Stimulated activated CD4-positive, alpha-beta T cell treated with anti-CD3 and anti-CD28 coated beads, Interleukin-15, amount 100 ng/mL, for 48 hours (primary cell): Measurements from ENCODE around the gene RAB9B.

Source experiments
- DNase-seq, 2 donors: peaks; one replicate each; pipeline ENCODE4 v3.0.0-alpha.2; 2020; ENCODE audit warnings: low read depth in 2 of 2

RAB9B gene

GRCh38 chrX:103811858-103812257 is 20.2 kb downstream of the RAB9B start:
- no peak for DNase-seq

GRCh38 chrX:103806862-103807474 is 25.1 kb downstream of the RAB9B start:
- DNase-seq: no peak

GRCh38 chrX:103805860-103806259 is 26.2 kb downstream of the RAB9B start:
- no peak for DNase-seq

- no peak for DNase-seq
Measured at GRCh38 chrX:103800318-103800717, 31.7 kb downstream of the RAB9B start.

DNA sequence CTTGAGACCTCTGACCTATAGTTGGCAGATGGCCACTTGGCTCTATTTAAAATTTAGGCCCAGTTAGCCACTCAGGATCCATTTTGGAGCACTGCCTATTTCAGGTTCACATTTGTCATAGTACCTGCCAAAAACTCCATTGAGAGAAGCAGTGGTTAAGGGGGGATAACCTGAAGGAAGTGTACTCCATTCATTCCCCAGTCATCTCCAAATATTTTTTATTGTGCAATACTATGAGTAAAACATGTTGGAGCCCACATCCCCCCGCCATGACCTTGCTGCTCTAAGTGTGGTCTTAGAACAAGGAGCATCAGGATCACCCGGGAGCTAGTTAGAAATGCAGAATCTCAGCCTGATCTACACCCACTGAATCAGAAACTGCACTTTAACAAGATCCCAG is 34.4 kb downstream of the RAB9B start:
- no peak for DNase-seq

- DNase-seq: no peak
Measured at GRCh38 chrX:103794119-103794518, 37.9 kb downstream of the RAB9B start.

DNA sequence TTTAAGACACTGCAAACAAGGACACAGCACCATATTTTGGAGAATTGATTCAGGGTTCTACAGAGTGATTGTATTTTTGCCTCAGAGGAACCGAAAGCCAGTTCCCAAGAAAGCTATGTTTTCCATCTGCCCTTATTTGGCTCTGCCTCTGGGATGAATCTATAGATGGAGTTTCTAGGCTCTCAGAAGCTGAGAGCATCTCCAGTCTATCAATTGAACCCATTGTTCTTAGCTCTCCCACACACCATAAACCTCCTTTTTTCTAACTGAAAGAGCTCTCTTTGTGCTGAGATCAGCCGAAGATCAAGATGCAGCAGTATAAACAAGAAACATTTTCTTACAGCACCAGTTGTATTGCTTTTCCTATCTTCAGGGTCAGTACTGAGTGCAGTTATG is 38.5 kb downstream of the RAB9B start:
- no peak for DNase-seq

DNA sequence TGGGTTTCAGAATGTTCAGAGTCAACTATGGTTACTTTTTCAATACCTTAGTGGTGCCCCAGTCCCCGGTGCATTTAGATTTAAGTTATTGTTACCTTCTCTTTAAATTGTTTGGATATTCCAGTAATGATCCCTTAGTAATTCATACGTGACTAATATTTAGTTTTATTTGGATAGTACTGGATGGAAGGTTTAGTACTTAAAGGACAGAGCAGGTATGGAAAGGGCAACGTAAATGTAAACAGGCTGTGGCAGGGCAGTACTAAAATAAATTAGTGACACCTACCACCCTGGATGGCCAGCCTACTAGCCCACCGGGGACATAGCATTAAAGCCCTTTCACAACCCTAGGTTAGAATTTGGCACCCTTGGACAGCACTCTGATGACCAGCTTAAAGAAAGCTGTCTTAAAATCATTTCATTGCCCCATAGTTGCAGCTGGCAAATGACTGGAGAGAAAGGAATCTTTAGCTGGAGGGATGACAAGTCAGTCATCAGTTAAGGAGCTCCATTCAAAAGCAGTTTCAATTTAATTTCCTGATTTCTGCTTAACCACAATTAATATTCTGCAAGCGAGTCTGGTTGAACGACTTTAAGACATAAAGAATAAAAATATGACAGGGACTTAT is 39.0 kb downstream of the RAB9B start:
- no peak for DNase-seq

GRCh38 chrX:103791826-103792485 is 40.1 kb downstream of the RAB9B start:
- no peak for DNase-seq

DNA sequence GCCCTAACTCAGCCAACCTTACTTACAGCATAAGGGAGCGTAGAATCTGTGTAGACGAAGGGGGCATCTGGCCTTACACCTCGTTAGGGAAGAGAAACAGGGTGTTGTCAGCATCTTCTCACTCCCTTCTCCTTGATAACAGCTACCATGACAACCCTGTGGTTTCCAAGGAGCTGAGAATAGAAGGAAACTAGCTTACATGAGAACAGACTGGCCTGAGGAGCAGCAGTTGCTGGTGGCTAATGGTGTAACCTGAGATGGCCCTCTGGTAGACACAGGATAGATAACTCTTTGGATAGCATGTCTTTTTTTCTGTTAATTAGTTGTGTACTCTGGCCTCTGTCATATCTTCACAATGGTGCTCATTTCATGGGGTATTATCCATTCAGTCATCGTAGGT is 40.8 kb downstream of the RAB9B start:
- no peak for DNase-seq

DNA sequence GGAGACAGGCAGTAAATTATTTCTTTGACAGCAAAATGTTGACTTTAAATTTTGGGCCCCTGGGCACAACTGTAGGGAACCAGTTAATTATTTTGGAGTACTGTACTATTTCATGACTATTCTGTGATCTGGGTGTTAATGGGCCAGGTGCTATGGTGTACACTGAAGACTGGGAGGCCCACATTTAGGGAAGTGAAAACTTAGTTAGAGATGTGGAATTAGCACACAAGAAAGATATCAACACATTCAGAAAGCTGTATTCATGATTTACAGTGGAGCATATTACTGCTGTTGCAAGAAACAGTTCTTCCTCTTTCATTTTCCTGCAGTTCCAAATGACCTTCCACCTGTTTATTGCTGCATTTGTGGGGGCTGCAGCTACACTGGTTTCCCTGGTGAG is 43.1 kb downstream of the RAB9B start:
- DNase-seq: no peak

GRCh38 chrX:103783971-103784370 is 48.1 kb downstream of the RAB9B start:
- DNase-seq: no peak

GRCh38 chrX:103783196-103783595 is 48.9 kb downstream of the RAB9B start:
- no peak for DNase-seq

GRCh38 chrX:103782640-103783039 is 49.4 kb downstream of the RAB9B start:
- no peak for DNase-seq

GRCh38 chrX:103781706-103782105 is 50.4 kb downstream of the RAB9B start:
- no peak for DNase-seq

- DNase-seq: no peak
Measured at GRCh38 chrX:103781062-103781402, 51.0 kb downstream of the RAB9B start.

DNA sequence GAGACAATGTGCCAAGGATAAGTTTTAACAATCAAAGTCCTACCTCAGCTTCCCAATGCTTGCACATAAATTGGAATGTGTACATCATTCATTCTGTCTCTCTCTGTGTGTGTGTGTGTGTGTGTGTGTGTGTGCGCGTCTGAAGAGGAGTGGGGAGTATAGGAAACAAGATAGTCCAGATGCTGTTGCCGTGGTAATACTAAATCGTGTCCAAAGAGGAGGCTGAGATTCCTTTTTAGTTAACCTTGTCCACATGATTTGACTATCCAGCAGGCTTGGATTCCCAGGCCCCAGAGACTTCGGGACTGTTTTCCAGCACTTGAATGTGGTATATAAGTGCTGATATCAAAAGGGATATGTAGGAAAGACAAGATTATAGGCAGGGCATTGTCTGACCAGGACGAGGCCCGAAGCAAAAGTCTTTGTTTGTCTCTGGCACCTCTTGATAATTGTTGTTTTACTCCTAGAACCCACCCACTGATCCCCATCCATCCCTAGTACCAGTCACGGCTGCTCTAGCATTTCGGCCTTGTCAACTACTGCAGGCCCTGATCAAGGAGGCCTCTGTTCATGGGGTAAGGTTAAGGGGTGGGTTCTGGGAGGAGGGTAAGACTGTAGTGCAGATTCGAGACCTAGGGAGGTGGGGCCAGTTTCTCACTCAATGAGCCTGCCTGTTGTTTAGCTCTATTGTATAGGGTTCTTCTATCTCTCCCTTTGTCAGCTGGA is 51.6 kb downstream of the RAB9B start:
- DNase-seq: no peak

GRCh38 chrX:103779141-103779789 is 52.8 kb downstream of the RAB9B start:
- DNase-seq: no peak

GRCh38 chrX:103776546-103776945 is 55.5 kb downstream of the RAB9B start, which contains the start of gene PLP1:
Gene PLP1 (plus strand): TSS chrX:103776840. CDS start chrX:103776996, 156 bp downstream.
- no peak for DNase-seq

DNA sequence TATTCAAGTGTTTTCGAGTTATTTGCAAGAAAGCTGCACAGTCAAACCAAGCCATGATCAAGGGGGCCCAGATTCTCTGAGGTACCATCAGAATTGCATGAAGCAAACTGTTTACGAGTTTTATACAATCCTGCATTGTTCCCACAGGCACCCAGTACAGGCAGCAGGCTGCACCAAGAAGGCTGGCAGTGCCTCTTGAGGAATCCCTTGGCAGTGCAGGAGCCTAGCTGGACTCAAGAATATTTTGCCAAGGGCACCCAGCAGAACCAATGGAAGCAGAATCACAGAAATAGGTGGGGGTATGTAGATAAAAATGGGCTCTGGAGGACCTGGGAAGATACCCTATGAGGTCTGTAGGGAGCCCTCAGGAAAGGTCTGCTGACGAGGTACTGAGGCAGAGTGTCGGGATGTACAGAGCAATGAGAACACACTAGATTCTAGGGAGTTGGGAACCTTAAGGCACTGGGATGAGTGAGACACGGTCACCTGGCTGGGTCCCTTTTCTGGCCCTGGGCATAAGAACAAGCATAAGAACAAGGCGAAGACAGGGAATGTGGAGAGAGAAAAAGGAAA is 57.9 kb downstream of the RAB9B start:
- no peak for DNase-seq

DNA sequence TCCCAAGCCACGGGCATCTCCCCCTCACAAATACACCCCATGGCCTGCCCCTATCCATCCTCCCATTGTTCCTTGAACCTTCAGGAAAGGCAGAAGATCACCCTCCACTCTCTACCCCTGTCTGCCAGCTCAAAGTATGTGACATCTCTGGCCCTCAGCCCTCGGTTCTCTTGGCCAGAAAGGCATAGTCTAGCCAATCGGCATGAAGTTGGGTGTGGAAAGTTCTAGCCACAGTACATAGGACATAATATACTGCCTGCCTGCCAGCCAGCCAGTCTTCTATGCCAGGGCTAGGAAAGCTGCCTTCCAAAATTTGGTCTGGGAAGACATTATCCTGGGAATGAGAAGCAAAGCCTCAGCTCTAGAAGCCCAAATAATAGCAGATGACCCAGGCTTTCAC is 58.6 kb downstream of the RAB9B start:
- no peak for DNase-seq
